Activated CD8-positive, alpha-beta memory T cell treated with anti-CD3 and anti-CD28 coated beads, Interleukin-2, amount 50 U/mL, for 48 hours (primary cell): ENCODE data around the gene CFAP119.
A peak's percentile ranks its signal among the peaks of the same experiment; 100 is the strongest.
"Not testable (repeated sequence)": the region's sequence is repeated elsewhere in the genome, so short reads cannot be mapped to it uniquely, and the experiment has no call there.

Source experiments
- DNase-seq: peaks from one replicate; pipeline ENCODE4 v3.0.0-alpha.2; 2020

The CFAP119 gene

GRCh38 chr16:30761928-30762902, at the start of gene CFAP119, which contains the start of gene RNF40:
Gene CFAP119 (minus strand): TSS chr16:30762062. CDS start chr16:30761748, 314 bp downstream.
Gene RNF40 (plus strand): TSS chr16:30762322. CDS start chr16:30762546, 224 bp downstream.
- DNase-seq = peak; percentile 94

DNA sequence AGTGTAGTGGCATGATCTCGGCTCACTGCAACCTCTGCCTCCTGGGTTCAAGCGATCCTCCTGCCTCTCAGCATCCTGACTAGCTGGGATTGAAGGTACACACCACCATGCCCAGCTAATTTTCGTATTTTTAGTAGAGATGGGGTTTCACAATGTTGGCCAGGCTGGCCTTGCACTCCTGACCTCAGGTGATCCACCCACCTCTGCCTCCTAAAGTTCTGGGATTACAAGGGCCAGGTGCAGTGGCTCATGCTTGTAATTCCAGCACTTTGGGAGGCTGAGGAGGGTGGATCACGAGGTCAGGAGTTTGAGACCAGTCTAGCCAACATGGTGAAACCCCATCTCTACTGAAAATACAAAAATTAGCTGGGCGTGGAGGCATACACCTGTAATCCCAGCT, 47.8 kb upstream of the CFAP119 start:
- not testable (repeated sequence) for DNase-seq

DNA sequence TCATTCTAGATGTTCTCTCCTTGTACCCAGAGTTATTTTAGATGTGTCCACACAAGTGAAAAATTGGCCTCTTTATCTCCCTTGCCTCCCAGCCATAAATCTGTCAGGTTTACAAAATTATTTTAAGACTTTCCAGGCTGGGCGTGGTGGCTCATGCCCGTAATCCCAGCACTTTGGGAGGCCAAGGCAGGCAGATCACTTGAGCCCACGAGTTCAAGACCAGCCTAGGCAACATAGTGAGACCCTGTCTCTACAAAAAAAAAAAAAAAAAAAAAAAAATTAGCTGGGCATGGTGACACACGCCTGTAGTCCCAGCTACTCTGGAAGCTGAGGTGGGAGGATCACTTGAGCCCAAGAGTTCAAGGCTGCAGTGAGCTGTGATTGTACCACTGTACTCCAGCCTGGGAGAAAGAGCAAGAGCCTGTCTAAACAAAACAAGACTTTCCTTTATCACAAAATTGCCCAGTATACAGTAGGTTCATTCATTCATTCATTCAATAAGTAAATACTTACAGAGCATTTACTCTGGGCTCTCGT, 47.1 kb upstream of the CFAP119 start:
- not testable (repeated sequence) for DNase-seq

GRCh38 chr16:30808146-30808545, 46.3 kb upstream of the CFAP119 start:
- DNase-seq = no peak

- peak; percentile 76 for DNase-seq
These were observed 43.7 kb upstream of the CFAP119 start for GRCh38 chr16:30805370-30806169.

GRCh38 chr16:30805056-30805369, 43.2 kb upstream of the CFAP119 start:
- no peak for DNase-seq

- no peak for DNase-seq
These were observed 41.1 kb upstream of the CFAP119 start for GRCh38 chr16:30802936-30803335.

- no peak for DNase-seq
These were observed 35.9 kb upstream of the CFAP119 start for GRCh38 chr16:30797670-30798309.

- DNase-seq = no peak
These were observed 32.8 kb upstream of the CFAP119 start for GRCh38 chr16:30794634-30795033.

- DNase-seq = no peak
These were observed 31.7 kb upstream of the CFAP119 start for GRCh38 chr16:30793508-30794069.

DNA sequence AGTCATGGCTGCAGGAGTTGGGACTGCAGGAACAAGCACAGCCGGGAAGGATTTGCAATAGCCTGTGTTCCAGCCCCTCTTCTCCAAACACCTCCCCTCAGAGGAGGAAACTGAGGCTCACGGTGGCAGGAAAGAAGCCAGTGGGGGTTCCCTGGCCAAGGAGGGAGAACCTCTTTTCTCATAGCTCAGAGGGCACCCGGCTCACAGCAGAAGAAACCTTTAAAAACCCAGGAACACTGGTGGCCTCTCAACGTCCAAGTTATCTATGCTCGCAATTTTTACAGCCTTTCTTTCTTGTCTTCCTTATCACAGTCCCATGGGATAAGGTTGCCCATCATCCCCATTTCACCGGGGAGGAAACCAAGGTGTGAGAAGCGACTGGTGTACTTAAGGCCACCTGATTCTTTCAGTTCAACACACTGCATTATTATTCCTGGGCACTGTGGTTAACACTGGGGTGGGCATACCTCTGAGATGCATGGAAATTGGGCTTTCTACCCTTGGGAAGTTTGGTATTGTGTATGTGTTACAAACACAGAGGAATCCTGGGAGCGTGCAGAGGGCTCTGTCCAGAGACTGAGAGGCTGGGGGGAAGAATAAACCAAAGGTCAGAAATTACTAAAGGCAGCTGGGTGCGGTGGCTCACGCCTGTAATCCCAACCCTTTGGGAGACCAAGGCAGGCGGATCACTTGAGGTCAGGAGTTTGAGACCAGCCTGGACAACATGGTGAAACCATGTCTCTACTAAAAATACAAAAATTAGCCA, 25.9 kb upstream of the CFAP119 start:
- DNase-seq = no peak

DNA sequence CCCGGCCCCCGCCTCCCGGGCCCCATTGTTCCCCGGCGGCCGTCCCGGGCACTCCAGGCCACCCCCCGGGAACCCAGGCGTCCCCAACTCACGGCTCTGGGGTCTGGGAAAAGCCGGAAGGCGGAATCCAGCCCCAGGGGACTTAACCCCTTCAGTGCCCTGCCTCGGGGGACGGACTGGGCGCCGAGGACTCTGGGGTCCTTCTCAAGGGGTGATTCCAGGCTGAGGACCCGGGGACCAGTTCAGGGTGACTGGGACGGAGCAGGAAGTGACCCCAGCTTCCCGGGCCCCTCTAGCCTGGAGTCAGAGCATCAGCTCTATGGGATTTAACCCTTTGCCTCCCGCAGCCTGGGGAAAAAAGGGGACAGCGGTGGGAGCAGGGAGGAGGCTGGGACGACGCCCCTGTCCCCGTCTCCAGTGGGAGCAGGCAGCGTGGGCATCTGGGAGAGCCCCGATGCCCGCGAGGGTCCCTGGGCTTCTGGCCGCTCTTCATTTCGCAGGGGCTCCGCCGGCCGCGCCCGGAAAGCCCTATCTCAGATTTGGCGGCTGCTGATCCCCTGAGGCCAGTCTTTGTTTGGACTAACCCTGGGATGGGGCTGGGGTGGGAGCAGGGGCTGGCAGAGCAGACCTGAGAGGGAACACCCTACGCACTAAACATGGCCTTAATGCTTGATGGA, 25.2 kb upstream of the CFAP119 start, which contains the start of gene ZNF629:
ZNF629 (minus strand) TSS at position 270 of the 677 bp plus-strand sequence. CDS start 2,723 bp downstream, outside the sequence.
- DNase-seq = peak; percentile 71

DNA sequence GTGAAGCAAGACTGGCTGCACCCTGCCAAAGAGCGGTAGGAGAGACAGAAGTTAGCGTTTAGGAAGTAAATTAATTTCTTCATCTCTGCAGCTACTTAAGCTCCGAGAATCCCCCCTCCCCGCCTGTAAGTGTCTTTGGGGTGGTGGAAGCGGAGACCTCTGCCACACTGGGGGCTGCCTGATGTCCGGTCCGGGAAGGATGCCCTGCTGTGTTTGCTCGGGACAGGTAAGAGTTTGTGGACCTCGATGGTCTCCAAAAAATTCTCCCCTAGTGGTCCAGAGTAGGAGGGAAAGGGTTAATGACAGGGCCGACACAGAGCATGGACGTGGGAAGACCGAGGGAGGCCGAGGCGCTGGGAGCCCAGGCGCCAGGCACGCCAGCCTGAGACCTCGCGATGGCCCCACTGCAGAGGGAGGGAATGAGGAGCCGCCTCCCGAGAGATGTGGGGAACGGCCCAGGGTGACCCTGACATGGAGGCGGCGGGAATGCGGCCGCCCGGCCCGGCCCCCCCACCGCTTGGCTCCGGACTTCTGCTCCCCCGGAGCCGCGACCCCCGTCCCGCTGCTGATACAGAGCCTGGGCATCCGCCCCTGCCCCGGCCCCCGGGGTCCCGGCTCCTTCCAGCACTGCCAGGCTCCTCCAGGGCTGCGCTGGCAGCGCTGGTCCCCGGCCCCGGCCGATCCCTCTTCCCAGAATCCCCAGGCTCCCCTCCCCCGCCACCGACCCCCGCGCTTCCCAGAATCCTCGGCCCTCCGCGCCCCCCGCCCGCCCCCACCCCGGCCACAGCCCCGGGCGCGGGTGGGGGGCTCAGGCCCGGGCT, 24.5 kb upstream of the CFAP119 start:
- no peak for DNase-seq

DNA sequence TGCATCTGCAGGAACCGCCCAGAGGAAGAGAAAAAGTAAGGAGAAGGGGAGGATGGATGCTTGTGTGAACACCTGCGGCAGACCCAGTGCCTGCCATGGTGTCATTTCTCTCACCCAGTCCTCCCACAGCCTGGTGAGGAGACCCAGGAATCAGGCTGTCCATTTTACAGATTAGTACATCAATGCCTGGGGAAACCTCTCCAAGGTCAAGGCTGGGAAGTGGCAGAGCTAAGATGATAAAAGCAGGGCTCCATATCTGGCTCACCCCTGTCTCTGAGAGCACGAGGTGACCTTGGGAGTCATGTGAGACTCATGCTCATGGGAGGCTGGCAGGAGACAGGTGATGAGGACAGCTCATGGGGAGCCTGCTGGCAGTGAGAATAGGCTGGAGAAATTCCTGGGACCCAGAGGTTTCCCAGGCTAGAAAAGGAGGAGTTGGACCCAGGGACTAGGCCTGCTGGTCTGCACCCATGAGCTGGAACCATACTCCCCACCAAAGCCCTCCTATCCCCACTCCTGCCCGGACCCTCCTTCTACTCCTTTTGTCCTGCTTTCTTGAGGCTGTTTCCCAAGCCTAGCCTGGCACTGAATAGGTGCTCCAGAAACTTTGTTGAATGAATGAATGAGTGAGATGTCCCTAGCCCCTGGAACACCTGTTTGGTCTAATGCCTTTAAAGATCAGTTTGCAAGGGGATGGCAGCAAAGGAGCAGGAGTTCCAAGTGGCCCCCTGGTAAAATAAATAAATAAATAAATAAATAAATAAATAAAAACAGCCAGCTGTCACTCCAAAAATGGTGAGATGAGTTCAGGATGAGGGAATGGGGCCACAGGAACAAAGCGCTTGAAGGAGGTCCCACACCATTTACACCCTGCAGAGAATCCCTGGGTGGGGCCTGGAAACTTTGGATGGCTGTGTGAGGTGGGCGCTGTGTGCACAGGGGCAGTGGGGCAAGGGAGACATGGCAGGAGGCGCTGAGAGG, 23.6 kb upstream of the CFAP119 start:
- no peak for DNase-seq

DNA sequence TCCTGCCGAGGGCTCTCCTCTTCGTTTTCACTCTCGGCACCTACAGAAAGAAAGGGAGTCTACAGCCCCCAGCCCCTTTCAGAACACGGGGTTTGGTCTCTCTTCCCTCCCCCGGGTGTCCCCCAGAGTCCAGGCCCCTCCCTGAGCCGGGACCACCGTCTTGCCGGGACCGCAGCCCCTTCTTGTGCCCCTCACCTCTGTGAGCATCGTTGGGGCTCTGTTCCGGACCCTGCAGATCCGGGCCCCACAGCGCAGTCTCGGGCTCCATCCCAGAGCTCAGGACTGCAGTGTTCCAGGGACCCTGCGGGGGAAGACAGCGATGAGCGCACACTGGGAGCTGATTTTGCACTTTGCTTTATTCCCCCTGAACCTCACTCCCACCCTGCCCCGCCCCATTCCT, 22.4 kb upstream of the CFAP119 start:
- no peak for DNase-seq

- no peak for DNase-seq
These were observed 21.6 kb upstream of the CFAP119 start for GRCh38 chr16:30783280-30784109.

DNA sequence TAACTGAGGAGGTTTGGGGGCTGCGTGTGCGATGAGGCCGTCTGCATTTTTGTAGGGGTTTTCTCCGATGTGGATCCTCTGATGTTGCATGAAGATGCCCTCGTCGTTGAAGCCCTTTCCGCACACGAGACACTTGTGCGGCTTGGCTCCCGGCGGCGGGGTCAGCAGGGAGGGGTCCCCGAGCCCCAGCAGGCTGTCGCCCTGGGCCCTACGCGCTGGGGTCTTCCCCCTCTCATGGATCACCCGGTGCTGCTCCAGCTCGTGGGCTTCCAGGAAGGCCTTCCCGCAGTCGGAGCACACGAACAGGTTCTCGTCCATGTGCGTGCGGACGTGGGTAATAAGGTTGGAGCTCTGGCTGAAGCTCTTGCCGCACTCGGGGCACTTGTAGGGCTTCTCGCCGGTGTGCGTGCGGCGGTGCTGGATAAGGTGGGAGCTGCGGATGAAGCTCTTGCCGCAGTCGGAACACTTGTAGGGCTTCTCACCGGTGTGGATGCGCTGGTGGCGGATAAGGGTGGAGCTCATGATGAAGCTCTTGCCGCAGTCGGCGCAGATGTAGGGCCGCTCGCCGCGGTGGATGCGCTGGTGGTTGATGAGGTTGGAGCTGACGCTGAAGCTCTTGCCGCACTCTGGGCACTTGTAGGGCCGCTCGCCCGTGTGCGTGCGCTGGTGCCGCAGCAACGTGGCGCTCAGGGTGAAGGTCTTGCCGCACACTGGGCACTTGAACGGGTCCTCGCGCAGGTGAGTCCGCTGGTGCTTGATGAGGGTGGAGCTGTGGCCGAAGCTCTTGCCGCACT, 20.8 kb upstream of the CFAP119 start:
- DNase-seq = no peak
